ENCODE data around the gene SLC39A11. TPM values are rescaled to one million over a fixed set of nuclear protein-coding genes. Genes with fewer than 3 reads are reported as not detected.

SLC39A11 gene
- total RNA-seq, 1 donor from 2014 or later = 5.5 TPM

DNA sequence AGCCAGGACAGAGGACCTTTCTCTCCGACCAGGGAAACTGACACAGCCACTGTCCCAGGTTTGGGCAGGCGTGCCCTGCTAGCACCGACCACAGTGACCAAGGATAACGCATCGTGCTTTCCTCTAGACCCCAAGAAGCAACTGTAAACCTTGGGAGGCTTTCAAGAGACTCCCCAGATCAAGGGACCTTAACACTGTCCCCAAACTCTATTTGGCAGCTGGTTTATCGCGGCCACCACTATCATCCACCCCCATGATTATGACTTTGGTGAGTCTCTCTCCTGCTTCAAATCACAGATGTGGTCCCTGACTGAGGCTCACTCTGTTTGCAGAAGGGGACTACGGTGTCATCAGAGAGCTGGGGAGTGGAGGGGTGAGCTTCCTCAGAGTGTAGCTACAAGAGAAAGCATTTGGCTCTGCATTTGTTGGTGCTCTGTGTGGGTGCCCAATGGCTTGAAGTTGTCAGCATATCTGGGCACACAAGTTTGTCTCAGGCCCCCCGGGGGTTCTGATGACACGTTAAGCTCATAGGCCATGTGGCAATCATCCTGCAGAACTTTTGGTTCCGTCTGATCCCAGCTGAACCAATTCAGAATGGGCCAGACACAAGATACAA, 408.0 kb downstream of the SLC39A11 start:
- no peak overlapping the region for H3K4me3 Mint-ChIP-seq
- peaks cover 2% of the 10 kb centered on the region for H3K9me3 Mint-ChIP-seq
- DNase-seq (ENCODE audit: low spot score) = no peak
- no peaks in the 10 kb centered on the region for H3K36me3 Mint-ChIP-seq
- Histone ChIP-seq H3K27ac (no peak overlapping the region), H3K4me1 (no peaks in the 10 kb centered on the region), H3K9me3 (ENCODE audit: low read depth) (no peaks in the 10 kb centered on the region), H3K9ac (no peak overlapping the region), H3K4me3 (no peak overlapping the region), H2AFZ (replicated peaks) (no peak overlapping the region), H3K27me3 (no peaks in the 10 kb centered on the region), H3K79me2 (ENCODE audit: low read depth) (no peaks in the 10 kb centered on the region), H3F3A (ENCODE audit: low read depth) (no peaks in the 10 kb centered on the region), H3K36me3 (no peaks in the 10 kb centered on the region), H4K20me1 (ENCODE audit: low read depth) (no peaks in the 10 kb centered on the region), H3K4me2 (no peak overlapping the region)
- peaks cover 5% of the 10 kb centered on the region for H3K27me3 Mint-ChIP-seq (ENCODE audit: insufficient read depth, low read depth)
- H3K4me1 Mint-ChIP-seq = peaks cover 4% of the 10 kb centered on the region
- H3K27ac Mint-ChIP-seq = peak overlapping the region; percentile 60
- TF ChIP-seq EZH2phosphoT487 (IDR thresholded peaks at IDR 0.05) (no peak), EZH2 (IDR thresholded peaks at IDR 0.05) (no peak)
- TF ChIP-seq, protein P1, sequence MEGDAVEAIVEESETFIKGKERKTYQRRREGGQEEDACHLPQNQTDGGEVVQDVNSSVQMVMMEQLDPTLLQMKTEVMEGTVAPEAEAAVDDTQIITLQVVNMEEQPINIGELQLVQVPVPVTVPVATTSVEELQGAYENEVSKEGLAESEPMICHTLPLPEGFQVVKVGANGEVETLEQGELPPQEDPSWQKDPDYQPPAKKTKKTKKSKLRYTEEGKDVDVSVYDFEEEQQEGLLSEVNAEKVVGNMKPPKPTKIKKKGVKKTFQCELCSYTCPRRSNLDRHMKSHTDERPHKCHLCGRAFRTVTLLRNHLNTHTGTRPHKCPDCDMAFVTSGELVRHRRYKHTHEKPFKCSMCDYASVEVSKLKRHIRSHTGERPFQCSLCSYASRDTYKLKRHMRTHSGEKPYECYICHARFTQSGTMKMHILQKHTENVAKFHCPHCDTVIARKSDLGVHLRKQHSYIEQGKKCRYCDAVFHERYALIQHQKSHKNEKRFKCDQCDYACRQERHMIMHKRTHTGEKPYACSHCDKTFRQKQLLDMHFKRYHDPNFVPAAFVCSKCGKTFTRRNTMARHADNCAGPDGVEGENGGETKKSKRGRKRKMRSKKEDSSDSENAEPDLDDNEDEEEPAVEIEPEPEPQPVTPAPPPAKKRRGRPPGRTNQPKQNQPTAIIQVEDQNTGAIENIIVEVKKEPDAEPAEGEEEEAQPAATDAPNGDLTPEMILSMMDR (IDR thresholded peaks at IDR 0.05) = no peak

DNA sequence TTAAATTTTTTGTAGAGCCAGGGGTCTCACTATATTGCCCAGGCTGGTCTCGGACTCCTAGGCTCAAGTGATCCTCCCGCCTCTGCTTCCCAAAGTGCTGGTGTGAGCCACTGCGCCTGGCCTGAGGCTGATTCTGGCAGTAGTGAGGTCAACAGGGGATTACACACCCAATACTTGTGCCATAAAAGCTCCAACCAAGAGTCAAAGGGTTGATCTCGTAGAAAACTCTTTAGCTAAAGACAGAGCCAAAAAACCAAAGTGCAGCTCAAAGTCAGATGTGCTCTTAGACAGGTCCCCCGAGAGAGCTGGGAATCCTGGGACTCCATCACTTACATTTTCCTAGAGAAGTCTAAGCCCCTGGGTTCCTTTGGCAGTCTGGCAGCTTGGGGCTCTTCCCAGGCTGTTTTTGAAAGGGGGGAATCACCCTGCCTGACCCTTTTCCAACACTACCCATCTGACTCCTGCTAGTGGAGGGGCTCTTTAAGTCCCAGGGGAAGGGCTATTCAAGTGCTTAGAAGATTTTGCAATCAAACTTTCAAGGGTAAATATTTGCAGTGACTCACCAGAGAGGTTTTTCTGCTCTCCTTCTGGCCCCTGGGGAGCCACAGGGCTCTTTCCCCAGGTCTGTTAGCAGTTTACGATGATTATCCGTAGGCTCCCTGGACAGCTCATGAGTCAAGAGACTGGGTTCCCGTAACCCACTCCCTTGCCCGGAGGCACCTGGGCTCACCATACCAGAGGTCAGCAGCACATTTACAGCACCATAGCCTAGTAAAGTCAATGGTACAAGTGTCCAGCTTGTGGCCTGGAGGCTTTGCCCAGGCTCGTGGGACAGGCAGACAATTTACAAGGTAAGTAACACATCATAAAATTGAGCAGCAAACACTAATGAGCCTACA, 408.7 kb downstream of the SLC39A11 start:
- TF ChIP-seq EZH2phosphoT487 (IDR thresholded peaks at IDR 0.05) (no peak), EZH2 (IDR thresholded peaks at IDR 0.05) (no peak)
- TF ChIP-seq, protein P1 (IDR thresholded peaks at IDR 0.05) = no peak
- Histone ChIP-seq H3K9ac (no peak overlapping the region), H3K27me3 (no peaks in the 10 kb centered on the region), H4K20me1 (ENCODE audit: low read depth) (no peaks in the 10 kb centered on the region), H3K36me3 (no peaks in the 10 kb centered on the region), H3K4me1 (no peaks in the 10 kb centered on the region), H3K79me2 (ENCODE audit: low read depth) (no peaks in the 10 kb centered on the region), H3K27ac (no peak overlapping the region), H3K9me3 (ENCODE audit: low read depth) (no peaks in the 10 kb centered on the region), H3F3A (ENCODE audit: low read depth) (no peaks in the 10 kb centered on the region), H3K4me2 (no peak overlapping the region), H2AFZ (replicated peaks) (no peak overlapping the region), H3K4me3 (no peak overlapping the region)
- peaks cover 4% of the 10 kb centered on the region for H3K9me3 Mint-ChIP-seq
- no peak for DNase-seq (ENCODE audit: low spot score)
- H3K36me3 Mint-ChIP-seq = no peaks in the 10 kb centered on the region
- peak overlapping the region; percentile 60 for H3K27ac Mint-ChIP-seq
- H3K4me3 Mint-ChIP-seq = no peak overlapping the region
- peaks cover 6% of the 10 kb centered on the region for H3K27me3 Mint-ChIP-seq (ENCODE audit: insufficient read depth, low read depth)
- peaks cover 4% of the 10 kb centered on the region for H3K4me1 Mint-ChIP-seq

DNA sequence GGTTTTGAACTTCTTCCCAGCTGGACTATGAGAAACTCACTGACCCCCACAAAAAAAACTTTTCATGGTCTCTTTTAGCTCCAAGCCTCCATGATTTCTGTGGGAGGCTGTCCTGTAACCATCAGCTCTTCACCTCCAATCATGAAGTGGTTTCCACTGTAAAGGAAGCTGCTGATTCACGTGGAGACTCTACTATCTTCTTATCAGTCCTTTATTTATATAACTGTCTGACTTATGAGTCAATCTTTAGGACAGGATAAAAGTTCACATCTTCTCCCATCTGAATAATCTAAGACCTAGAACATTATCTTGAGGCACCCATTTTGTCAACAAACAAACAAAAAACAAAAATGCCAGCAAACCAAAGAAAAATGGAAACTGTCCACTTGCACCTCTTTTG, 409.9 kb downstream of the SLC39A11 start:
- Histone ChIP-seq H3K4me1 (no peaks in the 10 kb centered on the region), H3K4me2 (no peak overlapping the region), H4K20me1 (ENCODE audit: low read depth) (no peaks in the 10 kb centered on the region), H3K36me3 (no peaks in the 10 kb centered on the region), H3F3A (ENCODE audit: low read depth) (no peaks in the 10 kb centered on the region), H2AFZ (replicated peaks) (no peak overlapping the region), H3K27ac (no peak overlapping the region), H3K9ac (no peak overlapping the region), H3K79me2 (ENCODE audit: low read depth) (no peaks in the 10 kb centered on the region), H3K4me3 (no peak overlapping the region), H3K9me3 (ENCODE audit: low read depth) (no peaks in the 10 kb centered on the region), H3K27me3 (no peaks in the 10 kb centered on the region)
- Mint-ChIP-seq H3K36me3 (no peaks in the 10 kb centered on the region), H3K9me3 (peaks cover 4% of the 10 kb centered on the region), H3K27ac (no peak overlapping the region), H3K27me3 (ENCODE audit: insufficient read depth, low read depth) (peaks cover 7% of the 10 kb centered on the region), H3K4me3 (no peak overlapping the region), H3K4me1 (no peaks in the 10 kb centered on the region)
- TF ChIP-seq EZH2 (IDR thresholded peaks at IDR 0.05) (no peak), EZH2phosphoT487 (IDR thresholded peaks at IDR 0.05) (no peak)
- TF ChIP-seq, protein P1 (IDR thresholded peaks at IDR 0.05) = no peak
- no peak for DNase-seq (ENCODE audit: low spot score)
